HL-60 (cell line): ENCODE data around the gene EFS.

ENCODE experiments used
- DNase-seq, 2 experiments: peaks; one replicate each; pipeline ENCODE4 v3.0.0-alpha.2; 2010 to 2020; ENCODE audit warnings: low read depth in 1 of 2, low spot score in 1 of 2
- H3K27ac ChIP-seq: fragments of 250-450 bp; sonication (Bioruptor Pico); replicated peaks from 2 replicates; pipeline ENCODE4 v1.5.1; 2020; ENCODE audit warnings: mild to moderate bottlenecking, moderate library complexity
- H3K27me3 ChIP-seq: fragments of 250-450 bp; sonication (Bioruptor Pico); 2 replicates; pipeline ENCODE4 v1.5.1; 2021; ENCODE audit warnings: mild to moderate bottlenecking, moderate library complexity; ENCODE audit not compliant: insufficient read depth, poor library complexity, severe bottlenecking
- H3K4me3 ChIP-seq: replicated peaks from 2 replicates; pipeline ENCODE4 v1.5.1; 2011; ENCODE audit warnings: mild to moderate bottlenecking, control low read depth, low read length; ENCODE audit not compliant: insufficient read depth
- CTCF ChIP-seq: IDR thresholded peaks from one replicate; pipeline ENCODE4 v1.5.1; 2011; ENCODE audit warnings: low read length, control low read depth, inconsistent platforms; ENCODE audit not compliant: insufficient read depth
- GABPA ChIP-seq: IDR thresholded peaks from 2 replicates; pipeline ENCODE4 v1.6.1; 2012; ENCODE audit warnings: low read depth
- POLR2AphosphoS5 ChIP-seq: IDR thresholded peaks from 2 replicates; pipeline ENCODE4 v1.6.1; 2012; ENCODE audit warnings: low read depth
- REST ChIP-seq: IDR thresholded peaks from 2 replicates; pipeline ENCODE4 v1.6.1; 2012; ENCODE audit warnings: low read depth; ENCODE audit not compliant: insufficient replicate concordance
- SPI1 ChIP-seq: IDR thresholded peaks from 2 replicates; pipeline ENCODE4 v1.6.1; 2012; ENCODE audit warnings: low read depth, mild to moderate bottlenecking, borderline replicate concordance

EFS gene

GRCh38 chr14:23370221-23370620 is 5.2 kb upstream of the EFS start:
- no peak for DNase-seq

GRCh38 chr14:23366426-23366921 is 1.5 kb upstream of the EFS start:
- Histone ChIP-seq H3K27ac (no peak overlapping the region), H3K27me3 (peaks cover 49% of the 10 kb centered on the region), H3K4me3 (no peak overlapping the region)
- DNase-seq, result no peak
- TF ChIP-seq POLR2AphosphoS5, result no peak

More at GRCh38 chr14:23370221-23370620, 5.2 kb upstream of the EFS start:
- H3K27ac ChIP-seq, result no peak overlapping the region
- peaks cover 24% of the 10 kb centered on the region for H3K27me3 ChIP-seq
- TF ChIP-seq CTCF (no peak), POLR2AphosphoS5 (no peak), REST (no peak), SPI1 (no peak), GABPA (no peak)
- H3K4me3 ChIP-seq, result no peak overlapping the region

GRCh38 chr14:23365732-23366425 is 907 bp upstream of the EFS start:
- DNase-seq, result no peak
- no peak overlapping the region for H3K4me3 ChIP-seq
- H3K27me3 ChIP-seq, result peaks cover 49% of the 10 kb centered on the region
- no peak overlapping the region for H3K27ac ChIP-seq
- TF ChIP-seq POLR2AphosphoS5 (no peak), GABPA (no peak), REST (no peak), CTCF (no peak), SPI1 (no peak)

- no peak for TF ChIP-seq CTCF
- TF ChIP-seq GABPA, result no peak
- Histone ChIP-seq H3K4me3 (no peak overlapping the region), H3K27ac (no peak overlapping the region), H3K27me3 (peaks cover 49% of the 10 kb centered on the region)
- DNase-seq, result no peak
Observed at GRCh38 chr14:23364164-23365035, 572 bp downstream of the EFS start.
